Left forelimb (tissue), 1 donor: ENCODE data around the gene HSPA12B.

Experiments
- DNase-seq: peaks from one replicate; pipeline ENCODE4 v3.0.0-alpha.2; 2018; ENCODE audit warnings: low spot score

HSPA12B gene

GRCh38 chr20:3766422-3767109 lies 34.1 kb downstream of the HSPA12B start:
- DNase-seq, result peak; percentile 58

- DNase-seq, result no peak
Observed at GRCh38 chr20:3767110-3767426, 34.6 kb downstream of the HSPA12B start.

- peak; percentile 99 for DNase-seq
Observed at GRCh38 chr20:3767427-3768341, 35.2 kb downstream of the HSPA12B start, which contains the start of gene ADISSP. Gene ADISSP (minus strand): TSS chr20:3767753. CDS start chr20:3760100, 7,653 bp downstream.

- DNase-seq, result peak; percentile 79
Observed at GRCh38 chr20:3768342-3769130, 36.1 kb downstream of the HSPA12B start.

GRCh38 chr20:3771552-3772058 lies 39.1 kb downstream of the HSPA12B start:
- no peak for DNase-seq

GRCh38 chr20:3775457-3776108 lies 43.1 kb downstream of the HSPA12B start:
- no peak for DNase-seq

GRCh38 chr20:3777381-3777715 lies 44.9 kb downstream of the HSPA12B start:
- DNase-seq, result no peak

- DNase-seq, result no peak
Observed at GRCh38 chr20:3777716-3778629, 45.5 kb downstream of the HSPA12B start.

GRCh38 chr20:3778976-3779375 lies 46.5 kb downstream of the HSPA12B start:
- DNase-seq, result no peak

- DNase-seq, result no peak
Observed at GRCh38 chr20:3781153-3781910, 48.8 kb downstream of the HSPA12B start, which contains the start of gene SPEF1. Gene SPEF1 (minus strand): TSS chr20:3781448. CDS start chr20:3781287, 161 bp downstream.

- DNase-seq, result no peak
Observed at GRCh38 chr20:3782597-3782996, 50.1 kb downstream of the HSPA12B start.

- no peak for DNase-seq
Observed at GRCh38 chr20:3783068-3783489, 50.6 kb downstream of the HSPA12B start.

- DNase-seq, result no peak
Observed at GRCh38 chr20:3783511-3784195, 51.2 kb downstream of the HSPA12B start.

- no peak for DNase-seq
Observed at GRCh38 chr20:3784216-3784853, 51.9 kb downstream of the HSPA12B start.

- no peak for DNase-seq
Observed at GRCh38 chr20:3784863-3785239, 52.4 kb downstream of the HSPA12B start.

GRCh38 chr20:3785240-3786125 lies 53.0 kb downstream of the HSPA12B start:
- no peak for DNase-seq

- no peak for DNase-seq
Observed at GRCh38 chr20:3786126-3786484, 53.6 kb downstream of the HSPA12B start.
